ENCODE data around the gene IKZF1.
A peak's percentile ranks its signal among the peaks of the same experiment; 100 is the strongest.

The IKZF1 gene

GRCh38 chr7:50376056-50376820, 71.7 kb downstream of the IKZF1 start:
- no peak for DNase-seq (ENCODE audit: low spot score)

GRCh38 chr7:50377356-50377755, 72.8 kb downstream of the IKZF1 start:
- no peak for DNase-seq (ENCODE audit: low spot score)

GRCh38 chr7:50379082-50379481, 74.6 kb downstream of the IKZF1 start:
- peak; percentile 69 for DNase-seq (ENCODE audit: low spot score)

- DNase-seq (ENCODE audit: low spot score): no peak
These were observed 75.0 kb downstream of the IKZF1 start for GRCh38 chr7:50379539-50379938.

- no peak for DNase-seq (ENCODE audit: low spot score)
These were observed 77.9 kb downstream of the IKZF1 start for GRCh38 chr7:50382455-50382854.

GRCh38 chr7:50387351-50387750, 82.8 kb downstream of the IKZF1 start:
- no peak for DNase-seq (ENCODE audit: low spot score)

- DNase-seq (ENCODE audit: low spot score): no peak
These were observed 85.4 kb downstream of the IKZF1 start for GRCh38 chr7:50389961-50390360.

- no peak for DNase-seq (ENCODE audit: low spot score)
These were observed 86.9 kb downstream of the IKZF1 start for GRCh38 chr7:50391386-50391785.

GRCh38 chr7:50393076-50393475, 88.6 kb downstream of the IKZF1 start:
- no peak for DNase-seq (ENCODE audit: low spot score)

- no peak for DNase-seq (ENCODE audit: low spot score)
These were observed 89.2 kb downstream of the IKZF1 start for GRCh38 chr7:50393547-50394252.

GRCh38 chr7:50394315-50394714, 89.8 kb downstream of the IKZF1 start:
- no peak for DNase-seq (ENCODE audit: low spot score)

GRCh38 chr7:50396856-50397255, 92.3 kb downstream of the IKZF1 start:
- DNase-seq (ENCODE audit: low spot score): no peak

GRCh38 chr7:50397320-50397970, 92.9 kb downstream of the IKZF1 start:
- no peak for DNase-seq (ENCODE audit: low spot score)

GRCh38 chr7:50397971-50398324, 93.4 kb downstream of the IKZF1 start:
- DNase-seq (ENCODE audit: low spot score): no peak

GRCh38 chr7:50399206-50399605, 94.7 kb downstream of the IKZF1 start:
- no peak for DNase-seq (ENCODE audit: low spot score)

- DNase-seq (ENCODE audit: low spot score): no peak
These were observed 95.1 kb downstream of the IKZF1 start for GRCh38 chr7:50399635-50400034.

GRCh38 chr7:50400114-50400513, 95.6 kb downstream of the IKZF1 start:
- DNase-seq (ENCODE audit: low spot score): no peak

- peak; percentile 59 for DNase-seq (ENCODE audit: low spot score)
These were observed 99.9 kb downstream of the IKZF1 start for GRCh38 chr7:50404392-50404791.

GRCh38 chr7:50405221-50405620, 100.7 kb downstream of the IKZF1 start:
- no peak for DNase-seq (ENCODE audit: low spot score)

GRCh38 chr7:50406935-50407334, 102.4 kb downstream of the IKZF1 start:
- DNase-seq (ENCODE audit: low spot score): no peak

GRCh38 chr7:50409856-50410745, 105.6 kb downstream of the IKZF1 start:
- no peak for DNase-seq (ENCODE audit: low spot score)

GRCh38 chr7:50411332-50411731, 106.8 kb downstream of the IKZF1 start:
- DNase-seq (ENCODE audit: low spot score): no peak
